HL-60/S4 treated with retinoic acid at 250 ng/mL for 4 days and 3 days (cell line): Measurements from ENCODE around the gene CSK.

Source experiments
- in situ Hi-C: fragments of 300-500 bp; cut with MboI; formaldehyde crosslinking; loops from 2 replicates; pipeline ENCODE4 v1.7.0; 2022; ENCODE audit warnings: low sequenced_read_pairs

CSK gene

DNA sequence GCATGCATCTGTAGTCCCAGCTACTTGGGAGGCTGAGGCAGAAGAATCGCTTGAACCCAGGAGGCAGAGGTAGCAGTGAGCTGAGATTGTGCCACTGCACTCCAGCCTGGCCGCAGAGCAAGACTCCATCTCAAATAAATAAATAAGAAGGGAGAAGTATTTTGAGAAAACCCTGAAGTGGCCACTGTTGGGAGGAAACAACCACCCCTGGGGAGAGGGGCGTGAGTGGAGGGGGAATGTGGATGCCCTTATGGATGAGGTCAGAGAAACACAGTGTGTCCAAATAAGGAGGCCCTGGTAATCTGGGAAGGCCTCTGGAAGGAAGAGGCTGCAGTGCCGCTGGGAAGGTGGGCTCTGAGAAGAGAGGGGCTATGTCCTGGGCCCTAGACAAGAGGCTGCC lies 40.4 kb downstream of the CSK start:
- in situ Hi-C loops = no loop called here

DNA sequence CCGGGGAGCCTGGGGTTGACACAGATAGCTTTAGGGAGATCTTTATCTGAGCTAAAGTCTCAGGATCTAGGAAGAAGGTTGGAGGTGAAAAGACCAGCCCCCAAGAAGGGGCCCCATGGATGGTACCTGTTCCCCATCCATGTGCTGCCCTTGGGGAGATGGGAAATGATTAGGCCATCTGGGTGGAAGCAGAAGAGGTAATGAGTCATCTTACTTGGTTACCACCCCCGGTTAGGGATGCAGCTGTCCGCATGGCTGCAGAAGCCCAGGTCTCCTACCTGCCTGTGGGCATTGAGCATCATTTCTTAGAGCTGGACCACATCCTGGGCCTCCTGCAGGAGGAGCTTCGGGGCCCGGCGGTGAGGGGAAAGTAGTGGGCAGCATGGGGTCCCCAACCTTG lies 41.4 kb downstream of the CSK start:
- in situ Hi-C loops = no loop called here

GRCh38 chr15:74824976-74825375 lies 43.1 kb downstream of the CSK start:
- in situ Hi-C loops = no loop called here

- in situ Hi-C loops = no loop called here
Measured at GRCh38 chr15:74825866-74826265, 44.0 kb downstream of the CSK start.

DNA sequence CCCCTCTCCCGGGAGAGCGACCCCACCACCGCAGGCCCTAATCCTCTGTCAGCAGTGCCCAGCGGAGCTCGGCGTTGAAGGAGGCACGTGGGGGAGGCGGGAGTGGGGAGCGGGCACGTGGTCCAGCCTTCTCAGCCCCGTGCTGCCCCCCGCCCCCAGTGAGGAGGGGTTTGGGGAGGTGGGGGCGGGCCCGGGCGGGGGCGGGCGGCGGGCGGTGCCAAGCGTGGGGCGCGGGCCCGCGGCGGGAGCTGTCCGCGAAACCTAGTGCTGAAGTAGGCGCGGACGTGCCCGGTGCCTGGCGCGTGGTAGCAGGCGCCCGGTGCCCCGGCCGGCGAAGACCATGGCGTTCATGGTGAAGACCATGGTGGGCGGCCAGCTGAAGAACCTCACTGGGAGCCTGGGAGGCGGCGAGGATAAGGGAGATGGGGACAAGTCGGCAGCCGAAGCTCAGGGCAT lies 44.5 kb downstream of the CSK start, which contains the start of gene CPLX3:
TSS of gene CPLX3 (plus strand) at position 264 of the 456 bp plus-strand sequence. CDS start at position 341, 77 bp downstream.
- in situ Hi-C loops = no loop called here

- in situ Hi-C loops = no loop called here
Measured at GRCh38 chr15:74826921-74827320, 45.0 kb downstream of the CSK start.

- in situ Hi-C loops = no loop called here
Measured at GRCh38 chr15:74827614-74828013, 45.7 kb downstream of the CSK start.

GRCh38 chr15:74828835-74829234 lies 47.0 kb downstream of the CSK start:
- in situ Hi-C loops = no loop called here

- in situ Hi-C loops = no loop called here
Measured at GRCh38 chr15:74829486-74829885, 47.6 kb downstream of the CSK start.

DNA sequence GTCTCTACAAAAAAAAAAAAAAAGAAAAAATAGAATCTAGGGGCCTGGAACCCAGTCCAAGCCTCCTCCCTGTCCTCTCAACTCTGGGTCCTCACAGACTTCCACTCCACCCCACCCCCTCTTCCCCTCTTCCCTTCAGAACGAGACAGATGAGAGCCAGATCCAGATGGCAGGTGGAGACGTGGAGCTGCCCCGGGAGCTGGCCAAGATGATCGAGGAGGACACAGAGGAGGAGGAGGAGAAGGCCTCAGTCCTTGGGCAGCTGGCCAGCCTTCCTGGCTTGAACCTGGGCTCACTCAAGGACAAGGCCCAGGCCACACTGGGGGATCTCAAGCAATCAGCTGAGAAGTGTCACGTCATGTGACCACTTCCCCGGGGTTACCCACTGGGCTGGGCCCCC lies 48.1 kb downstream of the CSK start:
- in situ Hi-C loops = no loop called here

DNA sequence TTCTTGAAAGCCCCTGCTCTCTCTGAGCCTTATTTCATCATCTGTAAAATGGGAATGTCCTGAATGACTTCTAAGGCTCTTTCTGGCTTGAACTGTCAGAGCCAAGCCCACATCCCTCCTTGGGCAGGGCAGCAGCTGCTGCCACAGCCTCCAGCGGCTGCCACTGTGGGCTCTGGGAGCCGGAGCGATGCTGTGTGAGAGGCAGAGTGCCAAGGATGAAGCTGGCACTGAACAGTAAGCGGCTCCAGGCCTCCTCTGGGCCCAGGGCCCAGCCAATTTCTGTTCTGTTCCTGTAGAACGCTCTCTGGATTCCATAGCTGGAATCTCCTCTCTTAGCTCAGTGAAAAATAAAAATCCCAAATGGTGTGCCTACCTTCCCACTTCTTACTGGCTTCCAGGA lies 49.0 kb downstream of the CSK start:
- in situ Hi-C loops = no loop called here

- in situ Hi-C loops = no loop called here
Measured at GRCh38 chr15:74831813-74832495, 50.1 kb downstream of the CSK start.

- in situ Hi-C loops = no loop called here
Measured at GRCh38 chr15:74832826-74833225, 50.9 kb downstream of the CSK start.

DNA sequence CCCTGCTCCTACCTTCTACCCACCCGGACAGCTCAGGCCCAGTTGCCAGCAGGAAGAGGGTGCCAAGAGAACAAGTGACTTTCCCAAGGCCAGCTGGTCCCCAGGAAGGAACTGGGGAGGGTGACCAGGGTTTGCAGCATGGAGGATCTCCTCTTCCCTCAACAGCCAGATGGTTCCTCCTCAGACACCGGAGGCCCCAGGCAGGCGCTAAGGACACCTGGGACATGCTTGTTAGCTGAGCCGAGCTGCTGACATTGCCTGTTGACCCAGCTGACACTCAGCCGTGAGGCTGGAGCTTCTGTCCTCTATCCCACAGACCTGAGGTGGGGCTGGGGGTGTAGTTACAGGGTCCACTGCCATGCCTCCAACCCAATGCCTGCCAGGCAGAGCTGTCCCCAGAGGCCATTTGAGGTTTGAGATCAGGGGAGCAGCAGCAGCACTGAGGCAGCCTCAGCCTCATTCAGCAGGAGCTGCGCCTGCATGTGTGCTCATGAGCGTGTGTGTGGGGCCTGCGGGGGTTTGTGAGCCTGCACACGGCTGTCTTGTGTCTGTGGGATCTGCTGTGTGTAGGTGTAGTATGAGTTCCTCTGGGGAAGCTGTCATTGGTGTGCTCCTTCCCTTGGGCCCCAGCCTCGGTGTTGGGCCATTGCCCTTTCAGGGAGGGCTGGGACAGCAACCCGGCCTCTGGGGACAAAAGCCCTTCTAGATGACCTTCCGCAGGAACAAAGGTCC lies 51.7 kb downstream of the CSK start:
- in situ Hi-C loops = no loop called here

DNA sequence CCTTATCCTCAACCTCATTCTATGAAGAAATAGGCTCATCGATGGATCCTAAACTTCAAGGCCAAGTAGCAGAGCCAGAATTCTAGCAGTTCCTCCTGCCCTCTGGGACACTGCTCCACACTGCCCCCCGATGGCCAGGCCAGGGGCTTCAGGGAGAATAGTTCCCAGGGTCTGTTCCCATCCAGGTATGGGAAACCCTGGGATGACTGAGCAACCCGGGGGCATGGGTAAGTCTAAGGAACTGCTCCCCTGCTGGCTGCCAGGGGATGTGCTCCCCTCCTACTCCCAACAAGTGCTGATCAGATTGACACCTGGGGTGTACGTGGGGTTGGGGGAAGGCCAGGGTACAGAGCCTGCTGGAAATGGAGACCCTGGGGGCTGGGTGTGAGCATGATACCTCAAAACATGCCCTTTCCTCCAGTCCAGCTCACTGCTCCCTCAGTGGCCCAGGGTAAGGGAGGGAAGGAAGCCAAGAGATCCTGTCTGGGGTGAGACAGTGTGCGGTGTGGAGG lies 53.5 kb downstream of the CSK start:
- in situ Hi-C loops = no loop called here

DNA sequence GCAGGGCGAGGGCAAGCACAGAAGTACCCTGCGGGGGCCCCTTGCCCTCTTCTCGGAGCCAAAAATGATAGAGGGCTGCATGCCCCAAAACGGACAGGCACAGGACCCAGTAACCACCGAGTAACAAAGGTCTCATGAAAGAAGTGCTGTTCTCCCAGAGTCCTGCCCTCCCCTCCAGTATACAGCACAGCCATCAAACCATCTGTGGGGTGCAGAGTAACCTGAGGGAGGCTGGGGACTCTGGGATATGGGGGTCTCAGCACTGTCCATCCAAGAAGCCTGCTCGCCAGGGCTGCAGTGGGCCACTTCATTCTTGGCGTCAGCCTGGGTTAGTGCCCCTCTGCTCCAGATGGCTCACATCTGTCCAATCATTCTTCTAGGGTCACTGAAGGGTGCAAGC lies 55.0 kb downstream of the CSK start:
- in situ Hi-C loops = no loop called here

DNA sequence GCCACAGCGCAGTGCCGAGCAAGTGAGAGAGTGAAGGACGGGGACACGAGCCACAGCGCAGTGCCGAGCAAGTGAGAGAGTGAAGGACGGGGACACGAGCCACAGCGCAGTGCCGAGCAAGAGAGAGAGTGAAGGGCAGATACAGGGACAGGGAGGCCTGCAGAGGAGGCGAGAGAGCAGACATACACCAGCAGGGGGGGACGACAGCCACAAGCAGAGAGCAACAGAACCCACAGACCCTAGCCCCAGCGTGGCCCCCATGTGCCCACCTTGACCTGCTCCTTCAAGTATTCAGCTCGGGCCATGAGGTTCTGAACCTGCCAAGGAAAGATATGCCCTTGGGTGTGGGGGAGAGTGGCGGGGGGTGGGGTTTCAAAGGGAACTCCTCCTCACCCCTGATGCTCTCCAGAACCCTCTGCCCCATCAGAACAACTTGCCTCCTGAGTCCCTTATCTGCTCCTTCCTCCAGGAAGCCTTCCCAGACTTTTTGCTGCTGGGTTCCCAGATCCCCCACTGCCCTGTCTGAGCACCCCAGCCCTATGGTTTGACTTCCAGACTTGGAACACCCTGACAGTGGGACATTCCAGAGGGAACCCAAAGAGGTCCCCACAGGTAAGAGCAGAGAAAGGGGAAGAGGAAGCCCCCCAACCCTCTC lies 55.7 kb downstream of the CSK start:
- in situ Hi-C loops = no loop called here

GRCh38 chr15:74838137-74838516 lies 56.2 kb downstream of the CSK start:
- in situ Hi-C loops = no loop called here

DNA sequence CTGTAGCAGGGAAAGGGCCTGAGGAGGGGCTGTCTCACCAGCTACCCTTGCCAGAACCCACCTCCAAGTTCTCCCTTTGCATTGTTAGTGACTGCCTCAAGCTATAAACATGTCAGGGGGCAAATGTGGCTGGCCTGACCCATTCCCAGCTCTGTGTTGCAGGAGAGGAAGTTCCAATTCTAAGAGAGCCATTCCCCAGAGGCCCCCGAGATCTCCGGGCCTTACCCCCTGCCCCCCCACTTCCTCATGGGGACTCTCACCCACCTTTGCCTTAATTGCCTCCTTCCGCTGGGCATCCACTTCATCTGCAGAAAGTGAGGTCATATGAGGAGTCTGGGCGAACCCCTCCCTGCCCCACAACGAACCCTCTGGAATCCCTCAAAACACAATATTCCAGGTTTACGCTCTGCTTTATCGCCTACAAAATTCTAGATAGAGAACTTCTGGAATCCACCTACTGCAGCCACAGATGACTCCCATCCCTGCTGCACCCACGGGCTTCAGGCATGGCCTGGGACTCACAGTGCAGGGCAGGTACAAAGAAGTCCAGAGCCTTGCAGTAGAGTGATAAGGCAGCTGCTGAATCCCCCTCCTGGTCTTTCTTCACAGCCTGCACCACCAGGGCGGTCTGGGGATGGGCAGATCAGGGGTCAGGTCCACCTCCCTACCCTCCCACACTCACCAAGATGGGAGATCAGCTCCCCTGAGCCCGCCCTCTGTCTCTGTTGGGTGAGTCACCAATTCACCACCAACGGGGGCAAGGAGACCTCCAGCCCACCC lies 57.1 kb downstream of the CSK start:
- in situ Hi-C loops = no loop called here

DNA sequence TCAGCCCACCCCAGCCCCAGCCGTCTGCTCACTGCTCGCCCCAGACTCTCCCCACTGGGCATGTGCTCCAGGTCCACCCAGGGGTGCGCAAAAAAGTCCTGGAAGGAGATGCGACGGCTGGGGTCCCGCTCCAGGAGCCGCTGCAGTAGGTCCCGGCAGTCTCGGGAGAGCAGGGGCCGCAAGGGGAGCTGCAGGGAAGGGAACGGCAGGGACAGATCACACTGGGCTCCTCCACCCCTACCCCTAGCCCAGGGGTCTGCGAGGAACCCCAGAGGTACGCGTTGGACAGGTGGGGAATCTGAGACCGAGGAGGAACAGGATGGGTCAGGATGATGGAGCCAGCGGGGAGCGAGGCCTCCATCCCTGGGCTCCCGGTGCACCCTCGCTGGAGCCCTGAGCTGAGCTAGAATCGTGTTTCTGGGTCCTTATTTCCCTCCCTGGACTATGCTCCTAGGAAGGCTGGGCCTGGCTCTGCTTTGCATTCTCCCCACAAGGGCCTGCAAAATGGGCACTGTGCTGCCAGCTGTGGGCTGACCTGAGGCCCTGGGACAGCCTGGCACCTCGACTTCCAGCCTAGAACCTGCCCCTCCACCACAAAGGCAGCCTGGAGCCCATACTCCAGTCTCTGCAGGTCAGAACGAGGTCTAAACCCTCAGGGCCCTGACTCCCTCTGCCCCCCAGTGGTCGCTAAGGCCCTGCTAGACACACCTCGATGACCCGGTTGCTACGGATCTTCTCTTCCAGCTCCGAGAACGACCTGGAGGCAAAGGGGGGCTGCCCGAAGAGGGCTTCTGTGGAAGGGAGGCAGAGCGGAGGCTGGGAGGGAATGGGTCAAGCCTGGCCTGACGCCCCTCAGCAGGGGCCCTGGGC lies 57.9 kb downstream of the CSK start:
- in situ Hi-C loops = no loop called here
